OCI-LY1 (cell line): ENCODE data around the gene ARHGEF2.

Source experiments
- H2AFZ ChIP-seq: fragments of 200-600 bp; sonication (generic), shearing (Covaris generic); 2 replicates; pipeline ENCODE4 v1.6.0; 2014; ENCODE audit warnings: antibody characterized with exemption, mild to moderate bottlenecking, low read length
- H3F3A ChIP-seq: fragments of 200-600 bp; sonication (generic), shearing (Covaris generic); 2 replicates; pipeline ENCODE4 v1.6.0; 2014; ENCODE audit warnings: mild to moderate bottlenecking, antibody characterized with exemption, low read length, moderate library complexity; ENCODE audit not compliant: insufficient read depth
- H3K27ac ChIP-seq: fragments of 200-600 bp; sonication (generic); 2 replicates; pipeline ENCODE4 v1.5.1; 2014; ENCODE audit warnings: low read length, mixed run types, mild to moderate bottlenecking, low read depth; ENCODE audit not compliant: poor library complexity, severe bottlenecking
- H3K27me3 ChIP-seq: fragments of 200-600 bp; sonication (generic); 2 replicates; pipeline ENCODE4 v1.6.0; 2014; ENCODE audit warnings: antibody characterized with exemption, mild to moderate bottlenecking, low read length, moderate library complexity; ENCODE audit not compliant: insufficient read depth
- H3K36me3 ChIP-seq: fragments of 200-600 bp; sonication (generic); 2 replicates; pipeline ENCODE4 v1.6.1; 2014; ENCODE audit warnings: mild to moderate bottlenecking, antibody characterized with exemption, low read length, moderate library complexity, mixed read lengths; ENCODE audit not compliant: insufficient read depth
- H3K4me1 ChIP-seq: fragments of 200-600 bp; sonication (generic); 2 replicates; pipeline ENCODE4 v1.5.1; 2014; ENCODE audit warnings: mild to moderate bottlenecking, low read length, moderate library complexity; ENCODE audit not compliant: insufficient read depth, severe bottlenecking
- H3K4me2 ChIP-seq: fragments of 200-600 bp; sonication (generic), shearing (Covaris generic); 2 replicates; pipeline ENCODE4 v1.6.1; 2014; ENCODE audit warnings: low read length
- H3K4me3 ChIP-seq: fragments of 200-600 bp; sonication (generic); 2 replicates; pipeline ENCODE4 v1.5.1; 2014; ENCODE audit warnings: low read length, low read depth, mild to moderate bottlenecking, mixed read lengths; ENCODE audit not compliant: poor library complexity, severe bottlenecking
- H3K79me2 ChIP-seq: fragments of 200-600 bp; shearing (Covaris generic); 2 replicates; pipeline ENCODE4 v1.6.1; 2016; ENCODE audit warnings: mixed run types, low read length, mixed read lengths; ENCODE audit not compliant: insufficient read depth
- H3K9ac ChIP-seq: fragments of 200-600 bp; sonication (generic), shearing (Covaris generic); 2 replicates; pipeline ENCODE4 v1.6.1; 2014; ENCODE audit warnings: mild to moderate bottlenecking, low read length, mixed read lengths
- H3K9me2 ChIP-seq: fragments of 200-600 bp; sonication (generic), shearing (Covaris generic); 2 replicates; pipeline ENCODE4 v1.6.1; 2014; ENCODE audit warnings: low read depth, mild to moderate bottlenecking, low read length, mixed read lengths
- H3K9me3 ChIP-seq: fragments of 200-600 bp; shearing (Covaris generic); 2 replicates; pipeline ENCODE4 v1.6.1; 2014; ENCODE audit warnings: low read length, mixed read lengths
- H4K20me1 ChIP-seq: fragments of 200-600 bp; sonication (generic), shearing (Covaris generic); 2 replicates; pipeline ENCODE4 v1.6.0; 2016; ENCODE audit warnings: mild to moderate bottlenecking, low read length; ENCODE audit not compliant: insufficient read depth
- CTCF ChIP-seq: fragments of 200-600 bp; sonication (generic), shearing (Covaris generic); IDR thresholded peaks from 2 replicates; pipeline ENCODE4 v1.5.1; 2017; ENCODE audit warnings: mild to moderate bottlenecking, antibody characterized with exemption, low read length, moderate library complexity, mixed read lengths
- EZH2 ChIP-seq: fragments of 200-600 bp; sonication (generic), shearing (Covaris generic); IDR thresholded peaks from 2 replicates; pipeline ENCODE4 v1.8.0; 2017; ENCODE audit warnings: borderline replicate concordance, mixed run types, mild to moderate bottlenecking, antibody characterized with exemption, low read length, moderate library complexity, mixed read lengths

ARHGEF2 gene

GRCh38 chr1:155938220-155938627 lies 40.1 kb downstream of the ARHGEF2 start:
- Histone ChIP-seq H3K9ac (no peak overlapping the region), H3K4me2 (no peak overlapping the region), H3K79me2 (peaks cover 9% of the 10 kb centered on the region), H2AFZ (no peak overlapping the region), H3K9me3 (no peaks in the 10 kb centered on the region), H3F3A (peaks cover 5% of the 10 kb centered on the region; the same call in 1 of the 2 replicates), H3K9me2 (no peaks in the 10 kb centered on the region), H3K36me3 (peaks cover 9% of the 10 kb centered on the region; the same call in 1 of the 2 replicates), H3K27me3 (no peaks in the 10 kb centered on the region), H3K4me3 (no peak overlapping the region), H3K27ac (no peak overlapping the region), H3K4me1 (peaks cover 51% of the 10 kb centered on the region), H4K20me1 (no peaks in the 10 kb centered on the region)
- peak; percentile 88 for TF ChIP-seq CTCF
- no peak for TF ChIP-seq EZH2

- H3K4me3 ChIP-seq, result peak overlapping the region; percentile 90
- H2AFZ ChIP-seq, result peak overlapping the region; percentile 56; the same call in 1 of the 2 replicates
- H3K4me1 ChIP-seq, result peaks cover 50% of the 10 kb centered on the region
- peaks cover 41% of the 10 kb centered on the region for H3K36me3 ChIP-seq
- peak overlapping the region; percentile 78 for H3K4me2 ChIP-seq
- no peaks in the 10 kb centered on the region for H3K9me3 ChIP-seq
- no peaks in the 10 kb centered on the region for H4K20me1 ChIP-seq
- peaks cover 34% of the 10 kb centered on the region for H3K79me2 ChIP-seq
- H3K27ac ChIP-seq, result peak overlapping the region; percentile 79
- TF ChIP-seq EZH2 (no peak), CTCF (no peak)
- peaks cover 5% of the 10 kb centered on the region; the same call in 1 of the 2 replicates for H3F3A ChIP-seq
- no peaks in the 10 kb centered on the region for H3K27me3 ChIP-seq
- H3K9me2 ChIP-seq, result no peaks in the 10 kb centered on the region
- peak overlapping the region; percentile 75 for H3K9ac ChIP-seq
Observed at GRCh38 chr1:155934936-155935590, 43.3 kb downstream of the ARHGEF2 start.

- H3K4me1 ChIP-seq, result peaks cover 47% of the 10 kb centered on the region
- H4K20me1 ChIP-seq, result no peaks in the 10 kb centered on the region
- H3K4me3 ChIP-seq, result peak within 1 kb of the TSS; percentile 90
- peak within 1 kb of the TSS; percentile 56; the same call in 1 of the 2 replicates for H2AFZ ChIP-seq
- H3K36me3 ChIP-seq, result peaks cover 46% of the 10 kb centered on the region
- peak within 1 kb of the TSS; percentile 78 for H3K4me2 ChIP-seq
- no peak for TF ChIP-seq EZH2
- no peak for TF ChIP-seq CTCF
- no peaks in the 10 kb centered on the region for H3K27me3 ChIP-seq
- peak within 1 kb of the TSS; percentile 95 for H3K9ac ChIP-seq
- H3K9me2 ChIP-seq, result no peaks in the 10 kb centered on the region
- H3K9me3 ChIP-seq, result no peaks in the 10 kb centered on the region
- H3K27ac ChIP-seq, result peak within 1 kb of the TSS; percentile 79
- H3K79me2 ChIP-seq, result peaks cover 34% of the 10 kb centered on the region
- peaks cover 5% of the 10 kb centered on the region; the same call in 1 of the 2 replicates for H3F3A ChIP-seq
Observed at GRCh38 chr1:155934097-155934935, 44.0 kb downstream of the ARHGEF2 start, which contains the start of gene KHDC4. KHDC4 (minus strand) TSS chr1:155934413; CDS start chr1:155934373, 40 bp downstream.
